BJ (cell line): ENCODE data around the gene PTBP1. TPM values are rescaled to one million over a fixed set of nuclear protein-coding genes. Genes with fewer than 3 reads are reported as not detected.

Source experiments
- CTCF ChIA-PET: fragments of 350-600 bp; formaldehyde crosslinking; extraction: SDS; loops from one replicate; lab custom pipeline; 2021; ENCODE audit warnings: antibody characterized with exemption, inconsistent platforms; lab: Yijun Ruan, JAX
- POLR2A ChIA-PET: fragments of 300-600 bp; sonication (Branson Sonifier 250); formaldehyde crosslinking; extraction: SDS; loops from one replicate; lab custom pipeline; 2021; ENCODE audit warnings: antibody characterized with exemption; lab: Charles Lee
- DNase-seq: peaks from one replicate; pipeline ENCODE4 v3.0.0-alpha.2; 2011; ENCODE audit warnings: low read depth
- H3K27me3 ChIP-seq: 2 replicates; pipeline ENCODE4 v1.6.0; 2011; ENCODE audit warnings: low read length; ENCODE audit not compliant: control insufficient read depth, insufficient read depth
- H3K36me3 ChIP-seq: 2 replicates; pipeline ENCODE4 v1.5.1; 2011; ENCODE audit warnings: low read length; ENCODE audit not compliant: control insufficient read depth, insufficient read depth
- H3K4me3 ChIP-seq: 2 replicates; pipeline ENCODE4 v1.5.1; 2011; ENCODE audit warnings: low read depth, mild to moderate bottlenecking, control low read depth, low read length
- polyA plus RNA-seq: library from polyadenylated mRNA; depleted of rRNA; stranded (reverse); fragments of >200 nt; gene quantifications from 2 replicates; pipeline ENCODE4 v1.2.3, GENCODE V29; 2011
- TF ChIP-seq, protein P1 (sequence below): IDR thresholded peaks from 2 replicates; pipeline ENCODE4 v1.5.1; 2011; ENCODE audit warnings: low read depth, mild to moderate bottlenecking, control low read depth, inconsistent platforms, low read length, moderate library complexity; ENCODE audit not compliant: insufficient read depth

The PTBP1 gene
- polyA plus RNA-seq, 1 experiment = 328 TPM

DNA sequence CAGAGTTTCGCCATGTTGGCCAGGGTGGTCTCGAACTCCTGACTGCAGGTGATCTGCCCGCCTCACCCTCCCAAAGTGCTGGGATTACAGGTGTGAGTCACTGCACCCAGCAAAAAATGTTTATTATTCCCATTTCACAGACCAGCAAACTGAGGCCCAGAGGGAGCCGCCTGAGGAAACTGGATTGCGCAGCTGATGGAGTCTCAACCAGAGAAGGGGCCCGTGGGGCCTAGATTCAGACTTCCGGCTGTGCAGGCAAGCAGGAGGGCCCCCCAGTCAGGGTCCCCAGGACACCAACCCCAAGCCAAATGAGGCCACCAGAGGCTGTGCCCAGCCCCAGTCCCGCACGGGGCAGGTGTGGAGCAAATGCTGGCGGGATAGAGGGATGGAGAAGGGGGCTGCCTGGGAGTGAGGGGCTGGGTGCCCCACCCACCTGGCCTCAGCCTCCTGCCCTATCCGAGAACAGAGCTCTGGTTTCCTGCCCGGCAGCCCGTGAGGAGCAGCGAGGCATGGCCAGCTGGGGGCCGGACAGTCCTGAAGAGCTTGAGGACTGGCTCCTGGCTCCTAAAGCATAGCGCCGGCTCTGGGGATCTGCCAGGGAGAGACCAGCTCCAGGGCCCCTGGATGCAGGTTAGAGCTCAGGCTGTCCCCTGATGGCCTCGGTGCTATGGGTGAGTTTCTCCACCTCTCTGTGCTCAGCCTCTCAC is 24.4 kb upstream of the PTBP1 start:
- CTCF ChIA-PET = interaction anchor here (1.1 to 1.5 kb wide), 6 partner anchors 9 to 211 kb away, joined by 3 to 7 read pairs (median 4); partner anchors contain the start of gene WDR18
- no peaks in the 10 kb centered on the region for H3K27me3 ChIP-seq
- no peak for DNase-seq

DNA sequence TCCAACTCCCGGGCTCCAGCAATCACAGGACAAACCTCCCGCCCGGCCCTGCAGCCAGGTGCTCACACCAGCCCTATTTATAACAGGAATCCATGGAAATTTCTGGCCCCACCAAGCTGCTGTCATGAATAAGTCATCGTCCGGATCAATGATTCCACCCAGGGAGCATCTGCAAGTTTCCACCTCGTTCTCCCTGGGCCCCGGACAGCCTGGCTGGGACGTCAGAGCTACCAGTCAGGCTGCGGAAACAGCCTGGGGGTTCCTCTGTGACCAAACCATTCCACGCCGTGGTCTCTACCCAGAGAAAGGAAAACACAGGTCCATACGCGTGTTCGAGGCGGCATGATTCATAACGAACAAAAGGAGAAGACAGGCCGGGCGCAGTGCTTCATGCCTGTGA is 20.7 kb upstream of the PTBP1 start:
- ChIA-PET POLR2A (no interaction called here), CTCF (interaction anchor here (1.5 kb wide), 1 partner anchor 225 kb away, joined by 3 read pairs; no protein-coding TSS in a partner anchor)
- TF ChIP-seq, protein P1, sequence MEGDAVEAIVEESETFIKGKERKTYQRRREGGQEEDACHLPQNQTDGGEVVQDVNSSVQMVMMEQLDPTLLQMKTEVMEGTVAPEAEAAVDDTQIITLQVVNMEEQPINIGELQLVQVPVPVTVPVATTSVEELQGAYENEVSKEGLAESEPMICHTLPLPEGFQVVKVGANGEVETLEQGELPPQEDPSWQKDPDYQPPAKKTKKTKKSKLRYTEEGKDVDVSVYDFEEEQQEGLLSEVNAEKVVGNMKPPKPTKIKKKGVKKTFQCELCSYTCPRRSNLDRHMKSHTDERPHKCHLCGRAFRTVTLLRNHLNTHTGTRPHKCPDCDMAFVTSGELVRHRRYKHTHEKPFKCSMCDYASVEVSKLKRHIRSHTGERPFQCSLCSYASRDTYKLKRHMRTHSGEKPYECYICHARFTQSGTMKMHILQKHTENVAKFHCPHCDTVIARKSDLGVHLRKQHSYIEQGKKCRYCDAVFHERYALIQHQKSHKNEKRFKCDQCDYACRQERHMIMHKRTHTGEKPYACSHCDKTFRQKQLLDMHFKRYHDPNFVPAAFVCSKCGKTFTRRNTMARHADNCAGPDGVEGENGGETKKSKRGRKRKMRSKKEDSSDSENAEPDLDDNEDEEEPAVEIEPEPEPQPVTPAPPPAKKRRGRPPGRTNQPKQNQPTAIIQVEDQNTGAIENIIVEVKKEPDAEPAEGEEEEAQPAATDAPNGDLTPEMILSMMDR = no peak
- DNase-seq = no peak
- no peaks in the 10 kb centered on the region for H3K36me3 ChIP-seq
- no peak overlapping the region for H3K4me3 ChIP-seq
- no peaks in the 10 kb centered on the region for H3K27me3 ChIP-seq

More for the DNA sequence above, 24.4 kb upstream of the PTBP1 start:
- POLR2A ChIA-PET = no interaction called here
- no peaks in the 10 kb centered on the region for H3K36me3 ChIP-seq
- H3K4me3 ChIP-seq = no peak overlapping the region
- TF ChIP-seq, protein P1 = no peak

DNA sequence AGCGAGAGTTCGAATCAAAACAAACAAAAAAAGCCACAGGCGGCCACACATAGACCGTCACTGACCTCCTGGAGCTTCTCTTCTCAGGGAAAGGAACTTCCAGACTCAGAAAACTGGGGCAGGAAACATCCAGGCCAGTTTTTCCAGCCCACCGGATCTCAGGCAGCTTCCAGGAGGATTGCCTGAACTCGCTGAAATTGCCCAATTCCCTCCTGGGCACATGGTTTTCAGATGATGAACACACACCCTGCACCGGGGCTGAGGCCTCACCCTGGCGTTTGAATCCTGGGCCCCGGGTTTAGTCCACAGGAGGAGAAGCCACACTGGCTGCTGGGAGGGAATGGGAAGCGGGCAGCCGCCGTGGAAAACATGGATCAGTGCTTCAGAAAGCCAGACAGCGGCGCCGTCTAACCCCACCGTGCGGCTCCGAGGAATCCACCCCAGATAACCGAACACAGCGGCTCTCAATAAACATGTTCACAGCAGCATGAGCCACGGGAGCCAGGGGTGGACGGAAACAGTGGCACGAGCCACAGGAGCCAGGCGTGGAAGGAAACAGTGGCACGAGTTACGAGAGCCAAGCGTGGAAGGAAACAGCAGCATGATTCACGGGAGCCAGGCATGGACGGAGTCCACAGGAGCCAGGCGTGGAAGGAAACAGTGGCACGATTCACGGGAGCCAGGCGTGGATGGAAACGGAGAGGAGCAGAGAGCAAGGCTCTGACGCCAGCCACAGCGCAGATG is 18.2 kb upstream of the PTBP1 start:
- CTCF ChIA-PET = interaction anchor here (0.7 to 1.1 kb wide), 4 partner anchors 9 to 90 kb away, joined by 3 to 4 read pairs (median 4); no protein-coding TSS in a partner anchor
- POLR2A ChIA-PET = interaction anchor here (0.7 kb wide), 1 partner anchor 23 kb away, joined by 4 read pairs; no protein-coding TSS in a partner anchor
- H3K4me3 ChIP-seq = no peak overlapping the region
- TF ChIP-seq, protein P1 = no peak
- DNase-seq = peak; percentile 87
- no peaks in the 10 kb centered on the region for H3K36me3 ChIP-seq
- no peaks in the 10 kb centered on the region for H3K27me3 ChIP-seq

DNA sequence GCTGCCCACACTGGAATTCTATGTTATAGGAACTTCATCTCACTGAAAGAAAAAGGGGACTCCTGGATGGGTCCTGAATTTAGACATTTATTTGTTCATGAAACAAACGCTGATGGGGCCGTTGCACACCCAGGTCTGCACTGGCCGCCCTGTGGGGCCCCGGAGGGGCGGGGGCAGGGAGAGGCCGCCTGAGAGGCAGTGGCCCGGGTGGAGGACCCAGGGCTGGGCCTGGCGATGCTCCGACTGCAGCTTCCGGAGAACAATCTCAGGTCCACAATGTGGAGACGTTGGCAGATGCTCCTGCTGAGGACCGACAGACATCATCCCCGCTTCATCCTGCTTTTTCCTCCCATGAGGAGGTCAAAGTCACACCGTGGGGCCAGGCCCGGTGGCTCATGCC is 16.3 kb upstream of the PTBP1 start:
- CTCF ChIA-PET = interaction anchor here (2.2 kb wide), 1 partner anchor 8 kb away, joined by 7 read pairs; no protein-coding TSS in a partner anchor
- POLR2A ChIA-PET = no interaction called here
- Histone ChIP-seq H3K4me3 (no peak overlapping the region), H3K36me3 (no peaks in the 10 kb centered on the region), H3K27me3 (no peaks in the 10 kb centered on the region)
- TF ChIP-seq, protein P1 = no peak
- DNase-seq = no peak

DNA sequence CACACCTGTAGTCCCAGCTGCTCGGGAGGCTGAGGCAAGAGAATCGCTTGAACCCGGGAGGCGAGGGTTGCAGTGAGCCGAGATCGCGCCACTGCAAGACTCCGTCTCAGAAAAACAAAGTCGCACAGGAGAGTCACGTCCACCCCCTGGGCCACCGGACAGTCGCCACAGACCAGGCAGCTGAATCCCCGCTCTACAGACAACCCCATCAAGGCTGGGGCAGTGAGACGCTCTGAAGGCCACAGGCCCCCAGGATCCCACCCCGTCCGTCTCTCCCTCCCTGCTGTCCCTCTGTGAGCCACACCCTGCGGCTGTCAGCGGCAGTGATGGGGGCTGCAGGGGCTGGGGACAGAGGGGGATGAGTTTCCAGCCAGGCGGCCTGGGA is 15.5 kb upstream of the PTBP1 start:
- ChIA-PET CTCF (interaction anchor here (2.2 kb wide), 1 partner anchor 9 kb away, joined by 7 read pairs; no protein-coding TSS in a partner anchor), POLR2A (no interaction called here)
- Histone ChIP-seq H3K36me3 (no peaks in the 10 kb centered on the region), H3K4me3 (no peak overlapping the region), H3K27me3 (no peaks in the 10 kb centered on the region)
- no peak for DNase-seq
- TF ChIP-seq, protein P1 = no peak
